Esophagus squamous epithelium (tissue), 5 donors: ENCODE measurements around the gene NCOA5. TPM values are rescaled to one million over a fixed set of nuclear protein-coding genes. Genes with fewer than 3 reads are reported as not detected.

ENCODE experiments used
- DNase-seq: peaks from one replicate; lab custom pipeline; 2025; lab: John Stamatoyannopoulos, UW
- H3K27ac ChIP-seq, 4 donors: fragments of 200-600 bp; sonication (generic); one replicate each; pipeline ENCODE4 v1.5.1; 2016 to 2019; ENCODE audit warnings: mild to moderate bottlenecking in 1 of 4
- H3K27me3 ChIP-seq, 4 donors: fragments of 200-600 bp; sonication (generic); 1 replicate in 3 of 4; 2 replicates in 1 of 4; pipeline versions ENCODE4 v1.5.1 to v1.6.0; 2017 to 2021; ENCODE audit warnings: antibody characterized with exemption in 1 of 4
- H3K36me3 ChIP-seq, 3 donors: fragments of 200-600 bp; sonication (generic); one replicate each; pipeline ENCODE4 v1.5.1; 2016 to 2019
- H3K4me1 ChIP-seq, 3 donors: fragments of 200-600 bp; sonication (generic); one replicate each; pipeline ENCODE4 v1.5.1; 2017 to 2019
- H3K4me3 ChIP-seq, 4 donors: fragments of 200-600 bp; sonication (generic); 1 replicate in 3 of 4; 2 replicates in 1 of 4; pipeline ENCODE4 v1.5.1; 2016 to 2019; ENCODE audit warnings: mild to moderate bottlenecking in 2 of 4, moderate library complexity in 1 of 4
- H3K9me3 ChIP-seq, 3 donors: fragments of 200-600 bp; sonication (generic); one replicate each; pipeline ENCODE4 v1.5.1; 2016 to 2019
- POLR2A ChIP-seq, 4 donors: fragments of 450-650 bp; IDR thresholded peaks; one replicate each; pipeline ENCODE4 v1.6.1; 2017; ENCODE audit warnings: antibody characterized with exemption in 4 of 4, mild to moderate bottlenecking in 4 of 4, moderate library complexity in 3 of 4
- WGBS, 2 donors: methylation state at CpG; one replicate each; pipeline ENCODE4 v1.1.5; 2018; 5-methylcytosine and 5-hydroxymethylcytosine counted together
- intact Hi-C: fragments of 100-400 bp; cut with DNase I; formaldehyde crosslinking; loops from one replicate; pipeline ENCODE4 v1.15.0; 2022
- total RNA-seq, 4 donors: library from RNA; depleted of rRNA; stranded (reverse); fragments of >200 nt; gene quantifications; one replicate each; pipeline ENCODE4 v1.1.0, GENCODE V29; 2016
- TF ChIP-seq, protein P1 (sequence below), 6 experiments: fragments of 450-650 bp in 4 of 6; fragments of 200-600 bp in 2 of 6; sonication (generic) in 2 of 6; IDR thresholded peaks; one replicate each; pipeline ENCODE4 v1.5.1; 2016 to 2019; ENCODE audit warnings: antibody characterized with exemption in 6 of 6, mild to moderate bottlenecking in 4 of 6, moderate library complexity in 4 of 6
- donor health status: DM: yes; HTN: yes; CAD: no.

The NCOA5 gene
- total RNA-seq, 4 donors from 2014 or later, result 20.7 to 29.8 (median 22.3) TPM

DNA sequence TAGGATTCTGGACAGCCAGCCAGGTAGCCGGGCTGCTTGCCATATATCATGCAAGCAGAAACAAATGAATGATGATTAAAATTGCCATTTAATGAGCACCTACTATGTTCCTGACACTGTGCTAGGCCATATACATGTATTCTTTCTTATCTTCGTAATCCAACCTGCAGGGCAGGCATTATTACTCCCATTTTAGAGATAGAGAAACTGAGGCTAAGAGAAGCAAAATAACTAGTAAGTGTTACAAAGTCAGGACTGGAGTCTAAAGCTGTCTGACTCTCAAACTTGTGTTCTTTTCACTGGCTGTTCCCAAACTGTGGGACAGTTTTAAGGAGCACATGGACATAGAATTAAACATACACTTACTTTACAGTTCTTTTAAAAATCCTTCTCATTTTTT lies 30.4 kb upstream of the NCOA5 start:
- H3K27ac ChIP-seq, result no peak overlapping the region
- WGBS, 2 donors, result 90 to 91% methylated on average over 2 of the region's 2 CpGs

DNA sequence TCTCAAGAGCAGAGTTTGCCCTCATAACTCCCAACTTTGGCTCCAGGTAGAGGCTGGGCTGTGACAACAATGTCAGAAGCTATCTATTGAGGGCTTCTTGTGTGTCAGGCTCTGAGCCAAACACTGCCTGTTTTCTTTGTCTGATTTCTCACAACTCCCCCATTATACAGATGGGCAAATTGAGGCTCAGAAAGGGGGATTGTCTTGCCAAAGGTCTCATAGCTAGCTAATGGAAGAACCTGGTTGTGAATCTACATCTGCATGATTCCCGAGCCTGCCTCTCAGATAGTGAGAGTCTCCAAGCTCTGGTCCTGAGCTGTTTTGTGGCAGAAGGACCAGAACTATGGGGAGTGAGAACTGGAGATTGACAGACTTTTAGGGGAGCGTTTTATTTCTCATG lies 29.8 kb upstream of the NCOA5 start:
- no peak for DNase-seq
- peak overlapping the region in 3 of 4 donors; percentile 79 to 91 (median 86) for H3K27ac ChIP-seq
- 69 to 71% methylated on average over 2 of the region's 2 CpGs for whole genome bisulfite sequencing, 2 donors
- peaks cover 16 to 57% (median 25%) of the 10 kb centered on the region in 3 donors for H3K4me1 ChIP-seq
- H3K27me3 ChIP-seq, result peaks cover 0 to 7% (median 0%) of the 10 kb centered on the region in 4 donors
- H3K9me3 ChIP-seq, result no peaks in the 10 kb centered on the region
- TF ChIP-seq POLR2A (IDR thresholded peaks at IDR 0.05), result no peak
- peak overlapping the region in 2 of 4 donors; percentile 54 to 83 for H3K4me3 ChIP-seq
- H3K36me3 ChIP-seq, result peaks cover 0 to 26% (median 8%) of the 10 kb centered on the region in 3 donors
- intact Hi-C loops, result no loop called here

More for the DNA sequence above, 30.4 kb upstream of the NCOA5 start:
- Histone ChIP-seq H3K4me1 (peaks cover 16 to 57% (median 25%) of the 10 kb centered on the region in 3 donors), H3K27me3 (peaks cover 0 to 7% (median 0%) of the 10 kb centered on the region in 4 donors), H3K9me3 (no peaks in the 10 kb centered on the region), H3K4me3 (no peak overlapping the region), H3K36me3 (peaks cover 0 to 30% (median 8%) of the 10 kb centered on the region in 3 donors)
- no peak for TF ChIP-seq POLR2A (IDR thresholded peaks at IDR 0.05)
- TF ChIP-seq, protein P1, sequence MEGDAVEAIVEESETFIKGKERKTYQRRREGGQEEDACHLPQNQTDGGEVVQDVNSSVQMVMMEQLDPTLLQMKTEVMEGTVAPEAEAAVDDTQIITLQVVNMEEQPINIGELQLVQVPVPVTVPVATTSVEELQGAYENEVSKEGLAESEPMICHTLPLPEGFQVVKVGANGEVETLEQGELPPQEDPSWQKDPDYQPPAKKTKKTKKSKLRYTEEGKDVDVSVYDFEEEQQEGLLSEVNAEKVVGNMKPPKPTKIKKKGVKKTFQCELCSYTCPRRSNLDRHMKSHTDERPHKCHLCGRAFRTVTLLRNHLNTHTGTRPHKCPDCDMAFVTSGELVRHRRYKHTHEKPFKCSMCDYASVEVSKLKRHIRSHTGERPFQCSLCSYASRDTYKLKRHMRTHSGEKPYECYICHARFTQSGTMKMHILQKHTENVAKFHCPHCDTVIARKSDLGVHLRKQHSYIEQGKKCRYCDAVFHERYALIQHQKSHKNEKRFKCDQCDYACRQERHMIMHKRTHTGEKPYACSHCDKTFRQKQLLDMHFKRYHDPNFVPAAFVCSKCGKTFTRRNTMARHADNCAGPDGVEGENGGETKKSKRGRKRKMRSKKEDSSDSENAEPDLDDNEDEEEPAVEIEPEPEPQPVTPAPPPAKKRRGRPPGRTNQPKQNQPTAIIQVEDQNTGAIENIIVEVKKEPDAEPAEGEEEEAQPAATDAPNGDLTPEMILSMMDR (IDR thresholded peaks at IDR 0.05), result no peak
- no peak for DNase-seq
- intact Hi-C loops, result no loop called here

DNA sequence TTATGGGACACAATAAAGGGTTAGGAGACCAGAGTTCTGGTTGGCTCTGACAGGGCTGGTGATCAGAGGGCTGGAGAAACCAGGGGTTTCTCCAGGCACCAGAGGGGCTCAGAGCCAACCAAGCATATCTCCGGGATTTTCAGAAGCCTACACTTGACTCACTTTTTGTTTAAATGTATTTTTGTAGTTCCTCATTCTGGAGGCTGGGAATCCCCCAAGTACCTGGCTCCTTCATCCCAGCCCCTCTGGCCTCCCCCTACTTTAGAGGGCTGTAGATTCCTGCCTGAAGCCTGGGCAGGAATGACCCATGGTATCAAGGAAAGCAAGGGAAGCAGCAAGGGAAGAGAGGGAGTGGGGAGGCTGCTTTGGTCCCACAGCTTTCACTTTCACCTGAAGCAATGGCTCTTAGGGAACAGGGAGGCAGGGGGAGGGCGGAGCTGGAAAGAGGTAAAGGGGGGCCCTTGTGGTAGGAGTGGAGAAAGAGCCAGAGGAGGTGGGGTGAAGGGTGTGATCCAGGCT lies 29.3 kb upstream of the NCOA5 start:
- Histone ChIP-seq H3K27me3 (peaks cover 0 to 7% (median 0%) of the 10 kb centered on the region in 4 donors), H3K4me3 (peak overlapping the region in 3 of 4 donors; percentile 53 to 83 (median 54)), H3K9me3 (no peaks in the 10 kb centered on the region), H3K4me1 (peaks cover 16 to 57% (median 25%) of the 10 kb centered on the region in 3 donors), H3K27ac (peak overlapping the region; percentile 70 to 91 (median 82)), H3K36me3 (peaks cover 0 to 22% (median 7%) of the 10 kb centered on the region in 3 donors)
- 0 to 9% methylated on average over 1 of the region's 2 CpGs for WGBS, 2 donors
- intact Hi-C loops, result no loop called here
- TF ChIP-seq, protein P1 (IDR thresholded peaks at IDR 0.05), result no peak
- no peak for TF ChIP-seq POLR2A (IDR thresholded peaks at IDR 0.05)
- DNase-seq, result no peak

DNA sequence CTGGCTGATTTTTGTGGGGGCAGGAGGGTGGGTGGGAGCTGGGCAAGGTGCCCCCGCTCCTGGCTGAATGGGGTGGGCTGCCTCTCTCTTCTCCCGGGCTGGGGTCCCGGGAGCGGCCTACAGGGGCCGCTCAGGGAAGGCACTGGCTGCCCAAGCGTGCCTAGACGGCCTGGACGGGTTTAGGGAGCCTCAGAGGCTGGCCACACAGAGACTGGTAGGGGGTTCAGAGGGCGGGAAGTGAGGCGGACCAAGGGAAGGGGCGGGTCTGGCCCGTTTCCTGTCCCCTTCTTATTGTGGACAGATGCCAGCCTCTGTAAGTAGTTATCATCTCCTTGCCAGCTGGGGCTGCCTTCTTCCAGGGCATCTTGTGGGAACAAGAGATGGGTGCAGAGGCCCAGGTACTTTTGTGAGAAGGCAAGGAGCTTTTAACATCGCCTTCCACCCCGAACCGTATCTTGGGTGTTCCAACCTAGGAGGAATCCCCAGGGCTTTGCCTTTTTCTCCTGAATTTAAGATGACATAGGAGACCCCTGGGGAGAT lies 28.8 kb upstream of the NCOA5 start:
- H3K4me1 ChIP-seq, result peaks cover 16 to 57% (median 25%) of the 10 kb centered on the region in 3 donors
- H3K36me3 ChIP-seq, result peaks cover 0 to 16% (median 2%) of the 10 kb centered on the region in 3 donors
- WGBS, 2 donors, result 5% methylated on average over 4 to 10 of the region's 15 CpGs

DNA sequence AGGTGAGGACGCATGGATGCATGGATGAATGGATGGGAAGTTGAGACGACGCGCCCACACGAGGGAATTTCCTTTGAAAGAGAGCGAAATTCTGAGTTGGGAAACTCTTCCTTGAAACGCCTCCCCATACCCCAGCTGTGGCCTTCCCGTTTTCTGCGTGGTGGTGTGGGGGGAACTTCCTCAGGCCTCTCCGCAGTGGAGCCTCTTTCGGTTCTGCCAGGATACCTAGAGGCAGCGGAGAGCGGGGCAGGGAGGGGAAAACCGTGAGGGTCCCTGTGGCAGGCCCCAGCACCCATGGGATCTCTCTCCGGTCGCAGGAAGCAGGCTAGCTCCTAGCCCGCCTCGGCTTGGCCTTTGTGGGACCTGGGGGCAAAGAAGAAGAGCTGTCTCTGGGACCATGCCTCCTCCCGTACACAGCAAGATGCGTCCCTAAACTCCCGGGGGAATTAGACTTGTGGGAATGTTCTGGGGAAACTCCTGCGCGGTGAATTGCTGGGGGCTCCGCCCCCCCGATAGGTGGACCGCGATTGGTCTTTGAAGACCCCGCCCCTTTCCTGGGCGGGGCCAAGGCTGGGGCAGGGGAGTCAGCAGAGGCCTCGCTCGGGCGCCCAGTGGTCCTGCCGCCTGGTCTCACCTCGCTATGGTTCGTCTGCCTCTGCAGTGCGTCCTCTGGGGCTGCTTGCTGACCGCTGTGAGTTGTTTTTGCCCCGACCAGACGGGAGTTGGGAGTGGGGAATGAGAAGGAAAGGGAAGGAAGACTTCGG lies 28.1 kb upstream of the NCOA5 start, which contains the start of gene CD40:
Gene CD40 (plus strand): TSS at position 611 of the 764 bp plus-strand sequence. CDS start 30 bp downstream, at position 641.
- no peaks in the 10 kb centered on the region for H3K9me3 ChIP-seq
- peak within 1 kb of the TSS; percentile 70 to 91 (median 82) for H3K27ac ChIP-seq
- peaks cover 0 to 10% (median 0%) of the 10 kb centered on the region in 3 donors for H3K36me3 ChIP-seq
- TF ChIP-seq, protein P1 (IDR thresholded peaks at IDR 0.05), result no peak
- peak in 1 of 4 donors; percentile 69 for TF ChIP-seq POLR2A (IDR thresholded peaks at IDR 0.05)
- 11 to 17% methylated on average over 7 of the region's 40 CpGs for WGBS, 2 donors
- peaks cover 0 to 7% (median 0%) of the 10 kb centered on the region in 4 donors for H3K27me3 ChIP-seq
- no peak for DNase-seq
- H3K4me1 ChIP-seq, result peaks cover 16 to 57% (median 25%) of the 10 kb centered on the region in 3 donors
- peak within 1 kb of the TSS; percentile 35 to 83 (median 54) for H3K4me3 ChIP-seq
- intact Hi-C loops, result no loop called here

More for the DNA sequence above, 28.8 kb upstream of the NCOA5 start:
- Histone ChIP-seq H3K4me3 (peak overlapping the region; percentile 35 to 83 (median 54)), H3K27ac (peak overlapping the region; percentile 70 to 91 (median 82)), H3K27me3 (peaks cover 0 to 7% (median 0%) of the 10 kb centered on the region in 4 donors), H3K9me3 (no peaks in the 10 kb centered on the region)
- TF ChIP-seq POLR2A (IDR thresholded peaks at IDR 0.05), result no peak
- TF ChIP-seq, protein P1 (IDR thresholded peaks at IDR 0.05), result no peak
- DNase-seq, result no peak
- intact Hi-C loops, result no loop called here
